GM18511 (cell line): ENCODE results near the gene REPS1.
A peak's percentile ranks its signal among the peaks of the same experiment; 100 is the strongest.
"Not testable (repeated sequence)": the region's sequence is repeated elsewhere in the genome, so short reads cannot be mapped to it uniquely, and the experiment has no call there.

Experiments used
- ATAC-seq: cut with Tn5 transposase; IDR thresholded peaks from one replicate; pipeline ENCODE4 v1.9.1; 2021; ENCODE audit warnings: mild to moderate bottlenecking, moderate library complexity; ENCODE audit not compliant: unreplicated experiment

Gene REPS1

GRCh38 chr6:138943089-138943625, 44.9 kb downstream of the REPS1 start:
- no peak for ATAC-seq

DNA sequence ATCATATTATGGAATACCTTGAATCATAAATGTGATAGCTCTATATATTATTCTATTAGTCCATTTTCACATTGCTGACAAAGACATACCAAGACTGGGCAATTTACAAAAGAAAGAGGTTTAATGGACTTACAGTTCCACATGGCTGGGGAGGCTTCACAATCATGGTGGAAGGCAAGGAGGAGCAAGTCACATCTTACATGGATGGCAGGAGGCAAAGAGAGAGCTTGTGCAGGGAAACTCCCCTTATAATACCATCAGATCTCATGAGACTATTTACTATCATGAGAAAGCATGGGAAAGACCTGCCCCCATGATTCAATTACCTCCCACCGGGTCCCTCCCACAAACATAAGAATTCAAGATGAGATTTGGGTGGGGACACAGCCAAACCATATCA, 51.2 kb downstream of the REPS1 start:
- not testable (repeated sequence) for ATAC-seq

- ATAC-seq: no peak
Measured at GRCh38 chr6:138931660-138932059, 56.4 kb downstream of the REPS1 start.

DNA sequence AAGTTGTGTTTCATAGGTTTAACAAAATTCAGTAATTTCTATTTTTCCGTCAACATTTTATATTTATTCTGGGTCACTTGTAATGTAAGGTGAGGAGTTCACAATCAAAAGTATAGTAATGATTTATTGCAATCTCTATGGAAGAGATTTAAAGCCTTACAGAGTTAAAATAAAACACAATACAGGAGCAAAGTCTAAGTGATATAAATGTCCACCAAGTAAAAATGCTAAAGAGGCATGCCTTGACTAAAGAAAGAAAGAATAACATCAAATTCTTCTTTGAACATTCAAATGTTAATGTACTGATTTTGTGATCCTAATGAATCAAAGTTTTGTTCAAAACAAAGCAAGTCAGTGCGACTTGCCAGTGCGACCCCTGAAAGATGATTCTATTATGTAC, 61.5 kb downstream of the REPS1 start:
- ATAC-seq: no peak

DNA sequence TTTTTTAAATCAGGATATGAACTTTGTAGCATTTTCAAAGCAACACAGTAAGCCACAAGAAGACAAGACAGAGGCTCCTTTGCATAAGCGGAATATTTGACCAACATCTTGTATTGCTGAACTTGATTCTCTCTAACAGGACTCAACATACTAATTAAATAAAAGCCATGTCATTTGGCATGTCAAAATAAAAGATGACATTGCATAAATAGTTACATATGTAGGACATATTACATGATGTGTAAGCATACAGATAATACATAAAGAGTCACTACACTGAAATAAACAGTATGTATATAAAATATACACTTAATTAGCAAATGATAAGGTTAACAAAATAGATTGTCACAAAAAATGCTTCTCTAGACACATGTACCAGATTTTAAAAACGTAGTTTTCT, 62.2 kb downstream of the REPS1 start:
- no peak for ATAC-seq

GRCh38 chr6:138923561-138923960, 64.5 kb downstream of the REPS1 start:
- ATAC-seq: no peak

- no peak for ATAC-seq
Measured at GRCh38 chr6:138920906-138921305, 67.1 kb downstream of the REPS1 start.

GRCh38 chr6:138914701-138915100, 73.4 kb downstream of the REPS1 start:
- no peak for ATAC-seq

- no peak for ATAC-seq
Measured at GRCh38 chr6:138912308-138912707, 75.7 kb downstream of the REPS1 start.

GRCh38 chr6:138909975-138910374, 78.1 kb downstream of the REPS1 start:
- ATAC-seq: no peak

DNA sequence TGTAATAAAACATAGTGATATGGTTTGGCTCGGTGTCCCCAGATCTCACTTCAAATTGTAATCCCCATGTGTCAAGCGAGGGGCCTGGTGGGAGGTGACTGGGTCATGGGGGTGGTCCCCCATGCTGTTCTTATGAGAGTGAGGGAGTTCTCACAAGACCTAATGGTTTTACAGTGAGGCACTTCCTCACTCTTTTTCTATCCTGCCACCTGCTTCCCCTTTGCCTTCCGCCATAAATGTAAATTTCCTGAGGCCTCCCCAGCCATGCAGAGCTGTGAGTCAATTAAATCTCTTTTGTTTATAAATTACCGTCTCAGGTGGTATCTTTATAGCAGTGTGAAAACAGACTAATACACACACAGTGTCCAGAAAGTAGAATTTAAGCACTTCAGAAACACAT, 78.5 kb downstream of the REPS1 start:
- no peak for ATAC-seq

- no peak for ATAC-seq
Measured at GRCh38 chr6:138907167-138907566, 80.9 kb downstream of the REPS1 start.

DNA sequence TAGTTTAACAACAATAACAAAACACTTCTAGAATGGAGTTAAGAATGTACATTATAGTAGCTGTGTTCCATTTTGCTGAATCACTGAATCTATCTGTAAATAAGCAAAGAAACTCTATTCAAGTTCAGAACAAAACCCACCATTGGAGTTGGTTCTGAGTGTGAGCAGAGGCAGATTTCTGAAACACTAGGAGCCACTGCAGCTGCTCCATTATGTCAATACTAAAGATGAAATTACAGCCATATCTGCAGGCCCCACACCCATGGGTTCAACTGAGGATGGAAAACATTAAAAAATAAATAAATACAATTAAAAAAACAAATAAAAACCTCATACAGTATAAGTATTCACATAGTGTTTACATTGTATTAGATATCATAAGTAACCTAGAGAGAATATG, 91.0 kb downstream of the REPS1 start:
- ATAC-seq: no peak

- ATAC-seq: no peak
Measured at GRCh38 chr6:138896104-138896756, 91.8 kb downstream of the REPS1 start.

DNA sequence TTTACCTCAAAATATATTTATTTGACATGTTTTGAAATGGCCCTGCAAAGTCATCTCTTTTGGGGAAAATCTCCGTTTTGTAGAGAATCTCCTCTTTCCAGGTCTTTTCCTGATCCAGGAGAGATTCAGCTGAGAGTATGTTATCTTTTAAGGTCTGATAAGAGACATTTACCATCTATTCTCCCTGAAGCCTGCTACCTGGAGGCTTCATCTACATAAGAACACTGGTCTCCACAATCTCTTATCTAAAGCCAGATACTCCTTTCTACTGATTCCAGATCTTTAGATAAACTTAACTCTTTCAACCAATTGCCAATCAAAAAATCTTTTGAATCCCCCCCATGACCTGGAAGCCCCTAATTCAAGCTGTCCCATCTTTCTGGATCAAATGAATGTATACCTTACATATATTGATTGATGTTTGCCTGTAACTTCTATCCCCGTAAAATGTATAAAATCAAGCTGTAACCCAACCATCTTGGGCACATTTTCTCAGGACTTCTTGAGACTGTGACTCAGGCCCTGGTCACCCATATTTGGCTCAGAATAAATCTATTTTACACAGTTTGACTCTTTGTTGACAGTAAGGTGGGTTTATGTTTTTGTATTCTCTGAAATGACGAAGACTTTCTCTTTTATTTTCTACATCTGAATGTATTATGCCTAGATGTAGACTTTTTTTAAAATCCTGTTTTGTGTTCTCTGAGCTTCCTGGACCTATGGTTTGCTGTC, 96.6 kb downstream of the REPS1 start:
- no peak for ATAC-seq

DNA sequence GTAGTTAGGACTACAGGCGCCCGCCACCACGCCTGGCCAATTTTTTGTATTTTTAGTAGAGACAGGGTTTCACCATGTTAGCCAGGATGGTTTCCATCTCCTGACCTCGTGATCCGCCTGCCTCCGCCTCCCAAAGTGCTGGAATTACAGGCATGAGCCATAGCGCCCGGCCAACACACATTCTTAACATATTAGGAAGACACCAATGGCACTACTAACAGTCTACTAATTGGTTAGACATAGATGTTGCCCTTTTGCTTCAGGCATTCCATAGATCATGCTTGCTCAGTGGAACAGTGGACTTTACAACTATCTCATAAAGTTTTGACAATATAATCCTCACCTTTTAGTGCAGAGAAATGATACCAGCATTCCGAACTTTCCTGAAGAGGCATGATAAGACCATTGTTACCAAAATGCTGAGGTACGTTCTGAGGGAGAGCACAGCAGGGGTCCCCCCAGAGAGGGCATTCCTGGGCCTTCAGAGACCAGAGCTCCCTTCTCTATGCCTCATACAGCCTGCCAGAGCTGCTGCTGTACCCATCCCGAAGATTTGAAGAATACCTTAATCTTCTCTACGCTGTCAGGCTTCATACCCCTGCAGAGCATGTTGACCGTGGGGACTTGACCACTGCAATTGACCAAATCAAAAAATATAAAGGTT, 102.8 kb downstream of the REPS1 start:
- no peak for ATAC-seq

DNA sequence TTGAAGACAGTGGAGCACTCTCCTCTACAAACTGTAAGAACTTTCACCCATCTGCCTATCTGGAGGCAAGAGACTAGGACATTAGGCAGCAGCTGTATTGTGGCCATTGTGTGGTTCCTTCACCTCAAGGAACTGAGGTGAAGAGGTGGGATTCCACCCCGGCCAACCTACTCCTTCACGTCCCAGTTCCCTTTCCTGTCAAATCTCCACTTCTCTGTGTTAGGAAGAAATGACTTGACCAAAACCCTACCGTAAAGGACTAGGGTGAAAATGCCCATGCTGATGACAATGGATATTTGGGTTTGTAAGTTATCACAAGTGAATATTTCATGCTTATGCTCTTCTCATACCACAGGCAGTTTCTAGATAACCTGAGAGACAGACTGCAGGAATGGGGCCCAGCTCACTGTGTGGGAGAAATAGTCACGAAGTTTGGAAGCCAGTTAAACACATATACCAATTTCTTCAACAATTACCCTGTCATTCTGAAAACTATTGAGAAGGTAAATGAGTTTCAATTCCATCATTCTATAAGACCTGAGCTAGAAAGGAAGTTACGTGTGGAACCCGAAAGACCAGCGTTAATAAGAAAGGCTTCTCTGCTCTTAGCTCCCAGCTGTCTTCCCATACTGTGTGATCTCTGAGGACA, 105.6 kb downstream of the REPS1 start:
- peak; percentile 82 for ATAC-seq

DNA sequence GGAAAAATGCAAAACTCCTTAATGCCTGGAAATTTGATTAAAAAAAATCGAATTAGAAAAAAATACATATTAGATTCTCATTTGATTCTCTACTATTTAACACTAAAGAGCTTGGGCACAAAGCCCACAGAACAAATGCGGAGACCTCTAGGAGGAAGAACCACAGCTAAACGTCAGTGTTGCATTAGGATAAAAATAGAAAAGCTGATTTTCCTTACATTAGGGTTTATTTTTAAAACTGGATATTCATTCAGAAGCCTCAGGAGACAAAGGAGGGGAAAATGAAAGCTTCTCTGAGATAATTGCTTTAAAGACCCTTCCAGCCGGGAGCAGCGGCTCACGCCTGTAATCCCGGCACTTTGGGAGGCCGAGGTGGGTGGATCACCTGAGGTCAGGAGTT, 114.9 kb downstream of the REPS1 start:
- no peak for ATAC-seq

DNA sequence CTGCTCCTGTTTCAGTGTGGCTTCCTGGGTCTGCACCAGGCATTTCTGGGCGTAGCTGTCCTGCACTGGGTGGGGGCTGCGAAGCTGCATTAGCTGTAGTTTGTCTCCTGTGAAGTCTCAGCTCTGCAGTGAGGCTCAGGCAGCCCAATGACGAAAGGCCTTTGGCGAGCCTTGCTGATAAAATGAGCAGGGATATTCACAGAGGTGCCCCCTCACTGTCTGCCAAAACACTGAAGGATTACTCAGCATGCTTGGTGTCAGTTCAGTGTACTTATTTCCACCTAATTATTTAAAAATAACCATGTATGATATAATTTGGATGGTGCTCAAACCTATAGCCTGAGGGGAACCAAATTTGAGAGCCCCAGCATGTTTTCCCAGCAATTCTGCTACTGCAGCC, 118.7 kb downstream of the REPS1 start:
- no peak for ATAC-seq

GRCh38 chr6:138868181-138868580, 119.9 kb downstream of the REPS1 start:
- no peak for ATAC-seq

- ATAC-seq: no peak
Measured at GRCh38 chr6:138865480-138866109, 122.5 kb downstream of the REPS1 start.
